GM19023 (cell line): ENCODE data around the gene BEGAIN.

Experiments
- ATAC-seq: cut with Tn5 transposase; IDR thresholded peaks from one replicate; pipeline ENCODE4 v1.9.1; 2021; ENCODE audit warnings: mild to moderate bottlenecking, moderate library complexity; ENCODE audit not compliant: unreplicated experiment

BEGAIN gene

GRCh38 chr14:100554696-100555320, 32.4 kb downstream of the BEGAIN start:
- ATAC-seq: no peak

GRCh38 chr14:100554082-100554677, 33.0 kb downstream of the BEGAIN start:
- no peak for ATAC-seq

GRCh38 chr14:100553471-100553870, 33.7 kb downstream of the BEGAIN start:
- no peak for ATAC-seq

- ATAC-seq: no peak
Measured at GRCh38 chr14:100552524-100553125, 34.6 kb downstream of the BEGAIN start.

- no peak for ATAC-seq
Measured at GRCh38 chr14:100551056-100551455, 36.2 kb downstream of the BEGAIN start.

- ATAC-seq: no peak
Measured at GRCh38 chr14:100549834-100550625, 37.2 kb downstream of the BEGAIN start.

- ATAC-seq: no peak
Measured at GRCh38 chr14:100548939-100549338, 38.3 kb downstream of the BEGAIN start.

GRCh38 chr14:100548295-100548655, 38.9 kb downstream of the BEGAIN start:
- ATAC-seq: no peak

- no peak for ATAC-seq
Measured at GRCh38 chr14:100547633-100548294, 39.5 kb downstream of the BEGAIN start.

- no peak for ATAC-seq
Measured at GRCh38 chr14:100546051-100546443, 41.2 kb downstream of the BEGAIN start.

GRCh38 chr14:100545359-100545758, 41.9 kb downstream of the BEGAIN start:
- no peak for ATAC-seq

- ATAC-seq: no peak
Measured at GRCh38 chr14:100544506-100545141, 42.6 kb downstream of the BEGAIN start.

GRCh38 chr14:100543471-100544455, 43.5 kb downstream of the BEGAIN start:
- no peak for ATAC-seq

- ATAC-seq: no peak
Measured at GRCh38 chr14:100542619-100543205, 44.5 kb downstream of the BEGAIN start.

- ATAC-seq: no peak
Measured at GRCh38 chr14:100541621-100542560, 45.3 kb downstream of the BEGAIN start.

- ATAC-seq: no peak
Measured at GRCh38 chr14:100540926-100541620, 46.1 kb downstream of the BEGAIN start.

GRCh38 chr14:100540141-100540925, 46.9 kb downstream of the BEGAIN start:
- ATAC-seq: no peak
